GM19463 (cell line): Measurements from ENCODE around the gene GJD2.

Experiments used
- ATAC-seq: cut with Tn5 transposase; IDR thresholded peaks from one replicate; pipeline ENCODE4 v1.9.1; 2021; ENCODE audit warnings: mild to moderate bottlenecking, moderate library complexity; ENCODE audit not compliant: unreplicated experiment

Gene GJD2

DNA sequence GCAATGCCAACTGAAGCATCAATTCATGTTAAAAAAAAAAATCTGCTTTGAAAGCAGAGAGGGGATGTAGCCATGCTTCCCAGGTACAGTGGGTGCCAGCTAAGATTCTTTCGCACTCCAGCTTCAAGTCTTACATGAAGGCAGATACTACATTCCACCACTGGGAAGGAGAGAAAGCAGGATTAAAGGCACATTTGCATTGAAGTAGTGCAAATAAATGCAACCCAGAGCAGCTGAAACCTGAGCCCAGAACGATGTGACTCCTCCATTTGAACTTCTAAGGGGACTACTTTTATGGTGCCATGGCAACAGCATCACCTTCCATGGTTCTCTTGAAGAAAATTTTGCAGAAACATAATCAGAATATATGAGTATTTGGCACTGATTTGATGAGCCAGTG lies 19.1 kb upstream of the GJD2 start:
- ATAC-seq: no peak

DNA sequence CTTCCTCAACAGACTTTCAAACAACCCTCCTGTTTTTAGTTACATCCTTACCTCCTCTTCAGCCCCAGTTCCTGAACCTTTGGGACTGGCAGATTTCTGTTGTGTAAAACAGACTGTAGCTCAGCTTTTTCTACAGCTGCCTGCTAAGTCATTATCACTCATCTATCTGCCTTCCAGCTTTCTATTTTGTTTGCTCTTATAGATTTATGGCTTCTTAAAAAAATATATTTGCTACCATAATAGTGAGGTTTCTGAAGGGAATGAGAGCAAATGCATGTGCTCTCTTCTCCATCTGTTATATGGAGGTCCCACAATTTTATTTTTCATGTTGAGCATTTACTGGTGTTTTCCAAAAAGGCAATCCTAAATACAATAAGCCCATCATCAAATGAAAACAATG lies 18.2 kb upstream of the GJD2 start:
- no peak for ATAC-seq

DNA sequence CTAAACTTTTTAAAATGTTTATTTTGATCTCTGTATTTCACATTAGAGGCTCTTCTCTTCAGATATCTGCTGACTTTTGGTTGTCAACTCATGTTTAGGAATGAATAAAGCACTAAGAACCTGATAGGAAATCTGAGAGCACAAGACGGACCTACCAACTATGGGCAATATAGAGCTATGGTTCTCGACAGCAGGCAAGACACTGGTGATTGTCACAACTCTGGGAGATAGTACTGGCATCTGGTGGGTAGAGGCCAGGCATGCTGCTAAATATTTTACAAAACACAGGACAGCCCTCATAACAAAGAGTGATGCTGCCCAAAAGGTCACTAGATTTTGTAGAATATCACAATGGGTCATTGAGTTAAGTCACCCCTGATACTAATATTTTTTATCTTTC lies 17.5 kb upstream of the GJD2 start:
- ATAC-seq: no peak

DNA sequence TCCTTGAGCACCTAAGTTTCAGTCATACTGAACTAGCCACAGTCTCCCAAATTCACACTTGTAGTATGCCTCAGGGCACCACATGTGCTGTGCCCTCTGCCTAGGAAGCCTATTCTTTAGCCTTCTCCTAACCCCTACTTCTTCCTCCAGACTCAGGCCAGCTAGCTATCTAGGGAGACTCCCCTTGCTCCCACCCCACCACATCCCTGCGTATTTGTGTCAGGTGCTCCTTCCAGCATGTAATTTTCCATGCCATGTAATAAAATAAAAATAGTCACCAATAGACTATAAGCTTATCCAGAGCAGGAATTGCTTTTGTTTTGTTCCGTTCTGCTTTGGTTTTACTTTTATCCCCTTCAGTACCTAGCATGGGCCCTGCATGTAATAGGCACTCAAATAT lies 14.9 kb upstream of the GJD2 start:
- ATAC-seq: no peak

DNA sequence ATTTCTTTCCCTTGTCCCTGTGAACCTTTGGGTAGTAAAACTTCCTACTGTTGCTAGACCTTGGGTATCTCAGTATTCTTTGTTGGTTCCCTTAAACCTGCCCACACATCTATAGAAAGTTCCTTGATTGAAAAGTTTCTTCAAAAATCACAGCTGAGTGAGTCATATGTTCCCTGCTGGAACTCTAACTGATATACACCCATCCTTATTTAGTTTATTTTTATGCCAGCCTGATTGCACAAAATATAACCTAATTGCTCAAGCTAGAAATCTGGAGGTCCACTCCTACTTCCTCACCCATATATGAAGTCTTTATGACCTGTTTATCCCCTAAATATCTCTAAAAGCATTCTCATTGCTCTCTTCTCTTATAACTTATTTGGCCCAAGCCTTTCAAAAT lies 13.7 kb upstream of the GJD2 start:
- no peak for ATAC-seq

DNA sequence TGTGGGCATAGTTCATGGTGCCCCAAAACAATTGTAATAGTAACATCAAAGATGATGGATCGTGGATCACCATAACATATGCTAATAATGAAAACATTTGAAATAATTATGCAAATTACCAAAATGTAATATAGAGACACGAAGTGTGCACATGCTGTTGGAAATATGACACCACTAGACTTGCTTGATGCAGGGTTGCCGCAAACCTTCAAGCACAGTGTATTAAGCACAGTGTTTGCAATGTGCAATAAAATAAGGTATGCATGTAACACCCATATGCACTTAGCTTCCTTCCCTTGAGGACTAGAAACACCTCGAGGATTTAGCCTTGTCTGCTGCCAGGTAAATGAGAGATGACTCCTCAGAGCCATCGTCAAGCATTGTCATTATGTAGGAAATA lies 10.9 kb upstream of the GJD2 start:
- ATAC-seq: no peak

DNA sequence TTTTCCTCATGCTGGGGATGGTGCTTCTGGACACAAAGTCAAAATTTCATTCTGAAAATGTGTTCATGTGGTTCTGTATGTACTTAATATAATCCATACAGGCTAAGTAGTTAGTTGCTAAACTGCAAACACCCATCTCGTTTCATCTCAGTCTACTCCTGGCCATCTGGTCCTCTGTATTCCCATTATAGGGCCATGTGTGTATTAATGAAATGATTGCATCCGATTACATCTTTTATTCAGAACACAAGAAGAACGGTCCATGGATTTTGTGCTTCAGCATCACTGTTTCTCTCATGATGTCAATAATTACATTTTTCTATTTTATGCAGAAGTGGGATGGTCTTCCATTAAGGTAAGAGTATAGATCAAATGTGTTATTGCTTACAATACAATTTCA lies 6.1 kb upstream of the GJD2 start:
- no peak for ATAC-seq

DNA sequence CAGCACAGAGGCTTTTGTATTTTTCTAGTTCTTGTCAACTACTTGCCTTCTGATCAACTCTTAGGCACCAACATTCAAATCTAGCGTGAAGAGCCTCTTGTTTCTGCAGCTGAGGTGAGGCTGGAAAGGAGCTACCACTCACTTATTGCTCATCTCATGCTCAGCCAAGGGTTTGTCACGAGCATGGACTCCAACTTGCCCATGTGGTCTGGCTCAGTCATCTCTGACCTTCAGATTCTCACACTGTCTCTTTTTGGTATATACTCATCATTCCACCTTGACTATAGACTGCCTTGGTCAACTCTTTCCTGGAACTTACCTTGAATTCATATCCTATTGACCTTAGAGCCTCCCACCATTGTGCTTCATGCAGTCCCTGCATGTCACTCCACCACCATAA lies 5.2 kb upstream of the GJD2 start:
- ATAC-seq: no peak

DNA sequence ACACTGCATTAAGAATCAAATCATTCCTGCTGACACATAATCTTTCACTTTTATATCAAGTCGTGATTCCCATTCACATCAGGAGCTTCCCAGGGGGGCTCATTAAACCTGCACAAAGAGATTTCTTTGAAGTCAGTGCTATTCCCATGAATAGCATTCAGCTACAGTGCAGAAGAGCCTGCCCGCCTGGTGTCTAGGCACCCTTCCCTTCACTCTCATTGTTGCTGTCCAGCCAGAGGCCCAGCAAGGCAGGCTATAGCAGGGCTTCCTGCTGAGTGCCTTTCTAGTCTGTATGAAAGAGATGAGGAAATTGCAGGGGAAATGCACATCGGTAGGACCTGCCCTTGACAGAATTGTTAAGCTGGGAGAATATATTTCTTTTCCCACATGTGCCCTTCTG lies 4.5 kb upstream of the GJD2 start:
- ATAC-seq: no peak

DNA sequence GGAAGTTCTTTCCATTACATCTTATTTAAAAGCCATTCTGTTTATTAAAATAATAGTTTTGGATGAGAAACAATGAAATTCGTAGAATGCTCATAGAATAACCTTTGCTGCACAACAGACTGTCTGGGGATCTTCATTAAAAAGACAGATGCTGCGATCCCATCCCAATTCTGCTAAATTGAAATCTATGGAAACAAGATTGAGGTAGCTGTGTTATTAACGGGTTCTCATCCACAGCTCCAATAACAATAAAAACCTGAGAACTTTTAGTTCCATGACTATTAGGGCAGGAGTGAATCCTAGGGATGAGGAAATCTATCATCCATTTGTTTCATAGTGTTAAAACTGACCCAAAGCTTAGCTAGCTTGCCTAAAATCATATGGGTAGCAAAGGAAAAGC lies 2.5 kb upstream of the GJD2 start:
- ATAC-seq: no peak

DNA sequence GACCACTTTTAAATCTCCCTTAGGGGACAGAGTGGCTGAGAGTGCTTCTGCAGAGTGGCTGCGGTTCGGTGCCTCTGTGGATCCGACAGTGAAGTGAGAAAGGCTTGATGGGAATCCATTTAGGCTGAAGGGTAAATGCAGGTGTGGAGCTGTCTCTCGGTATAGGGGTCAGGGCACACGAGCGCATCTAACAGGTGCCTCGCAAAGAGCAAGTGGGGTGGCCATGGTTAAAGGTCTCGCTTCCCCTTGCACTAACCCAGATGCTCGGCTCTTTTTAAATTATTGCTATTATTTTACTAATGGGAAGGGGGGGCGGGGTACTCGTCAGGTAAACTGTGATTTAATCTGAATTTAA lies 598 bp upstream of the GJD2 start:
- ATAC-seq: no peak

DNA sequence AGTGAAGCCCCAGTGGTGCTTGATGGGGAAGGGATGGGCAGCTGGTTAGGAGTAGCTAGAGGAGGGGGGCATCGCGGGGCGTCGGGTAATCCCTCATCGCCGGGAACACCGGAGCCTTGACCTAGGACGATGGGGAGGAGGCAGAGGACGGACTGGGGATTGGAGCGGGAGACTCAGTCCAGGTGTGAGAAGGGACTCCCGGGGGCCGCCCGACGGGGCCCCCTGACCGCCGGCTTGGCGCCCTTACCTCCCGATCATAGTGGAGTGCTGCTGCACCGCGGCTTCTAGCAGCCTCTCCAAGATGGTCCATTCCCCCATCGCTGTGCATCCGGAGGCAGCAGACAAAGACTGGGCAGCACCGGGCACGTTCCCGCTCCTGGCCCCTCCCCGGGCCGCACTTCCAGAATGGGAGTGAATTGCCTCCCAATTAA lies 612 bp downstream of the GJD2 start:
- no peak for ATAC-seq

DNA sequence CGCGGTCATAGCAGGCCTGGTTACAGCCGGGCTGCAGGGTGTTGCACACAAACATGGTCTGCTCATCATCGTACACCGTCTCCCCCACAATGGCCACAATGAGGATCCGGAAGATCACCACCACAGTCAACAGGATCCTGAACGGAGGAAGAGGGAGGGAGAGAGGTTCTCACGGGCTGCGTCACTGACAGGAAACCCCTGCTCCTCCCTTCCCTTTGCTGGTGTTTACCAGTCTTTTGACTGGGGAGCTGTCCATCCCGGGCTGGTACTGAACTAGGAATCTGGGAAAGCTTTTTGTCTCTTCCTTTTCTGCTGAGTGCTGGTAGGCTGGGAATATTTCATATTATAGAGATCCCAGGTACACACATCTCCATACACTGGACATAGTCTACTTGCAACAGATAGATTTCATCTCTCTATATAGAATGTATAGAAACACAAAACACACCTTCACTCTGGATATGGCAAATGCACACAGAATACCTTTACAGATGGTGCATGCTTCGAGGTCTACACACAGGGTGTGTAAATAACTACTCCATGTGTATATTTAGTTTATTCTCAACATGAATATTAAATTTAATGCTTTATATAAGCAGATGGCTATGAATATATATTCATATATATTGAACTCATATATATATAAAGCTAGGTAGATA lies 1.4 kb downstream of the GJD2 start:
- ATAC-seq: no peak

DNA sequence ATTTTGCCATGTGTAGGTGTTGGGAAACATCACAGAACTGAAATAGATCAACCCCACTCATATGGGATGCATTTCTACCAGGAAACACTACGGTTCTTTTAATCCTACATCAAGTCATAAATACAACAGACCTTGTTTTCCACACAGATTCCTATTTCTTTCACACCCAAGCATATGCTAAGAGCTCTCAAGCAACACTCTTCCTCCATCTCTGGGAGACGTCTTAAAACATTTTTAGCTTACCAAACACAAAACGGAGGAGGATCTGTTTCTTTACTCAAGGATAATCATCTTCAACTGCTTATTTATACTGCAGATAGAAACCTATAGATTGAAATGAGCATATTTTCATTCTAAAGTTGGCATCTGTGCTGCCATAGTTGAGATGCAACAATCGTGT lies 5.1 kb downstream of the GJD2 start:
- ATAC-seq: no peak

DNA sequence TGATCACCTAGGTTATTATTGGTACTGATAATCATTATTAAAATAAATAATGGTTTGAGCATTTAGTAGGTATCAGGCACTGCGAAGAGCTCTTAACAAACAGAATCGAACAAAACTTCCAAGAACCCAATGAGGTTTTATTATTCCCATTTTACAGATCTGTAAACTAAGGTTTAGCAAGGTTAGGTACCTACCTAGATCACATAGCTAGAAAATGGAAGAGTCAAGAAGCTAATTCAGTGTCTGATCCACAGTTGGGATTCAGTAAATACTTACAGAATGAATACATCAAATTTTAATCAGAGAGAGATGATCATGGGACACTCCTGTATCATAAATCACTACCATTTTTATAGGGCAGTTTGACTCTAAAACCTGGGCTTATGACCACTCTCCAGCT lies 15.5 kb downstream of the GJD2 start:
- ATAC-seq: no peak

DNA sequence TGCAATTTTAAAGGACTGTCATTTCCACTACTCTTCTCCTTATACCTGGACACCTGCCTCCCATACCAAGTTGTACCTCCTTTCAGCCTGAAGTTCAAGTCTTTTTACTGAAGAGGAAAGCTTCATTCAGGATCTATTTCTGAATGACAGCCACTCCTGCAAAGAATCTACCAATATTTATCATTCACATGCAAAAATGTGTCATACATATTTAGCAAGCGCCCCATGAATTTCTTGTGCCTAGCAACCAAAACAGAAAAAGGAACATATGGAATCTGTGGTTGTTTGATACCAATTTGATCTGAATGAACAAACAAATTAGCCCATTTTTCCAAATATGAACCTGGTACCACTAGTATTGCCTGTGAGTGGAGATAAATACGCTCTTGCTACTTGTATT lies 16.8 kb downstream of the GJD2 start:
- ATAC-seq: no peak

DNA sequence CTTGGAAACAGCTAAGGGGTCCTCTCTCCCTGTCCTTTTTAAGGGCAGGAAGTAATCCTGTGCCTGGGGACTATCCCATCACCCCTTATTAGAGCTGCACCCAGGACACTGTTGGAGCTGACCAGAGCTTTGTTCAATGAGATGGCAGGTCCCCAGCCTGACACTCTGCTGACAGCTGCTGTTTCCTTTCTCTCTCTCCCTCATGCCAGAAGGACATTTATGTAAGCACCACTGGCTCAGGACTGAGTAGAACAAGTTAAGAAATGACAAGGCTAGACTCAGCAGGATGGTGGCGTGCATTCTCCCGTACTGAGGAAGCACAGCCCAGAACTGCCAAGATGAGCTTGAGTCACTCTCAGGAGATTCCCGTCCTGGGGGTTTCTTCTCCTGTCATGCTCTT lies 17.3 kb downstream of the GJD2 start:
- no peak for ATAC-seq

DNA sequence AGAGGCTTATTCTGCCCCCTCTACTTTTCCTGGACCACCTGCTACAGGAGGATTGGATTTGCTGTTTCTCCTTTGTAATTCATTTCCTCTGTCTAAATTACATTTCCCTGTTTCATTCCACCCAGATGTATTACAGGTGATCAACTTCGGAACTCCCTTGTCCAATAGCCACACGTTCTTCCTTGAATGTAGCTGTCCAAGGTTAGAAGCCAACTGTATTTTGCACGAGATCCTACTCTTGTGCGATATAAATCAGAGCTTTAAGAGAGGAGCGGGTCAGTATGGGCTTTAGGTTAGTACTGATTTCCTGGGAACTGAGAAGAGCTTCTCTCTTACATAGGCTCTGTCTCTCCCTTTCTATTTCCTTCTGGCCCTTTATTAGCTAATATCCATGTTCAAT lies 20.5 kb downstream of the GJD2 start:
- no peak for ATAC-seq

DNA sequence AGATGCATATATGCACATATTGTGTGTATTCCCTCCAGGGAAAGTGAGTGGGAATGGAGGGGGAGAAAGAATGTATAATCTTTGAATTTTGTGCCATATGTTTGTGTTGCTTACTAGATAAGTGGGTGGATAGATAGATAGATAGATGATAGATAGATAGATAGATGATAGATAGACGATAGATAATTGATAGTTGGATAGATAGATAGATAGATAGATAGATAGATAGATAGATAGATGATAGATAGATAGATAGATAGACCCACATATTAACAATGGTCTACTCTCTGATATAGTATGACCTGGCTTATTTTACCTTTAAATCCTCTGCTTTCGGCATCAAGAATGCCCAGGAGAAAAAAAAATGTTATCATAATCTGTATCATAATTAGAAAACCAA lies 21.2 kb downstream of the GJD2 start:
- ATAC-seq: no peak

DNA sequence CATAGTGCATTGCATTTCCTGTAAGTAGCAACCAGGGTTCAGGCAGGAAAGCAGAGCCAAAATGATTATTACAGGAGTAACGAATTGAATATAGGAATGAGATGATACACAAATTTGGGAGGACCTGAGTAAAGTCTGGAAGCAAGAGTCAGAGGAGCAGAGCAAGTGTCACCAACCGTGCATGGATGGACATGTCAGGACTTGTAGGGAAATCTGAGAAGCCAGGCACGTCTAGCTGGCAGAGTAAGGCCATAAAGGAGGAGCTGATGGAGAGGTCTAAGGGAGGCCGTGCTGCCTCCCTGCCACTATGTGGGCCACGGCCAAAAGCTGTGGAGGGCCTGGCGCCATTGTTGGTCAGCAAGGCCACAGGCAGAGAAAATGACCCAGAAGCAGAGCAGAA lies 22.4 kb downstream of the GJD2 start:
- no peak for ATAC-seq

DNA sequence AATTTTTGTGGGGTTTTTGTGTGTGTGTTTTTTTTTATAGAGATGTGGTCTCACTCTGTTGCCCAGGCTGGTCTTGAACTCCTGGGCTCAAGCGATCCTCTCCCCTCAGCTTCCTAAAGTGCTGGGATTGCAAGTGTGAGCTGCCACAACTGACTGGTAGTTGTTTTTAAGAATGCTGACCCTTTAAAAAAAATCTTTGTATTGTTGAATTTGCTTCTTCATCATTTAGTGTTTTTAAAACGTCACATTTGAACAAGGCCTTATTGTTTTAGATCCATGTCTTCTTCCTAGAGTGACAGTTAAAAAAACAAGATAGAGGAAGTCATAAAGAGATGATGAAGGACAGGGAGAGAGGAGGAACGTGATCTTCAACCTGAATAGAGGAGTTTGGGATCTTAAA lies 24.1 kb downstream of the GJD2 start:
- no peak for ATAC-seq

DNA sequence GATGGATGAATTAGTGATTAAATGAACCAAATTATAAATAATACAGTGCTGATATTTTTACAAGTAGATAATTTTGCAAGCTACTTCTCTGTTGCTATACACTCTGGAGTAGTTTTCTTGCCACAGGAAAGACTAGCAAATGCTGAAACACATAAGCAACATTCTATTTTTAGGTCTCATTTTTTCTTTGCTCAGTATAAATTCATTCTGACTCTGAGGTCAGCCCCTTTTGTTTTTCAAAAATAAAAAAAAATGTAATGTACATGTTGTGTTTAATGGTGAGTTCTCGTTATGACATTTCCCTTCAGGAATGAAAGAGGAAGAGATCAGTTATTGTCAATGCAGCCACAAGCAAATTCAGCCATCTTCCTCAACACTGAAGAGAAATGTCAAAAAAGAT lies 24.9 kb downstream of the GJD2 start:
- ATAC-seq: no peak

DNA sequence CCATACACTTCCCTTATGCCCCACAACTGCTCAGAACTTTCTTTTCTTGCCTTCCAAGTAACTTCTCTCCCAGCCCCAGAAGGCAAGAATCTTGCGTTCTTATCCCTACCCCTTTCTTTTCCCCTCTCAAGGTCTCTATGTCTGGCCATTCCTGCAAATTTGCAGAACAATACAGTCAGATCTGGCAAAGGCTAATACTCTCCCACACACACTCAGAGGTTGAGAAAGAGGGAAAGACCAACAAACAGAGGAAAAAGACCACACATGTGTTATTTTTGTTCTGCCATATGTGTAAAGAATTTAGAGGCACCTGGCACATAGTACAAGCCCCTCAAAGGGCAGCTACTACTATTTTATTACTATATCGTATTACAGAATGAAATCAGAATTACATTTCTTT lies 25.7 kb downstream of the GJD2 start:
- no peak for ATAC-seq
